Suppressor macrophage treated with lipopolysaccharide for 4 hours (primary cell): ENCODE results near the gene PPTC7.
"Not testable (repeated sequence)": the region's sequence is repeated elsewhere in the genome, so short reads cannot be mapped to it uniquely, and the experiment has no call there.

Experiments used
- DNase-seq: peaks from one replicate; pipeline ENCODE4 v3.0.0-alpha.2; 2020

The PPTC7 gene

GRCh38 chr12:110532644-110533043 is 50.5 kb downstream of the PPTC7 start:
- DNase-seq = no peak

- DNase-seq = no peak
These were observed 51.3 kb downstream of the PPTC7 start for GRCh38 chr12:110531741-110532333.

- DNase-seq = no peak
These were observed 52.6 kb downstream of the PPTC7 start for GRCh38 chr12:110530511-110530910.

- DNase-seq = no peak
These were observed 54.8 kb downstream of the PPTC7 start for GRCh38 chr12:110528277-110528839.

GRCh38 chr12:110520876-110521712 is 62.0 kb downstream of the PPTC7 start:
- not testable (repeated sequence) for DNase-seq

GRCh38 chr12:110518014-110518413 is 65.1 kb downstream of the PPTC7 start:
- DNase-seq = not testable (repeated sequence)

- DNase-seq = no peak
These were observed 66.1 kb downstream of the PPTC7 start for GRCh38 chr12:110516995-110517394.

GRCh38 chr12:110514363-110514762 is 68.8 kb downstream of the PPTC7 start:
- no peak for DNase-seq

- DNase-seq = no peak
These were observed 69.3 kb downstream of the PPTC7 start for GRCh38 chr12:110513842-110514241.

- no peak for DNase-seq
These were observed 75.0 kb downstream of the PPTC7 start for GRCh38 chr12:110508071-110508586.

- DNase-seq = no peak
These were observed 77.8 kb downstream of the PPTC7 start for GRCh38 chr12:110505332-110505731.

- DNase-seq = no peak
These were observed 79.7 kb downstream of the PPTC7 start for GRCh38 chr12:110503432-110503831.

- DNase-seq = peak; percentile 99
These were observed 81.1 kb downstream of the PPTC7 start, which contains the start of the genes RAD9B and VPS29 for GRCh38 chr12:110501752-110502738. Gene RAD9B, plus strand, starts transcription at chr12:110502331. Its CDS starts 7 bp downstream, at chr12:110502338. Gene VPS29, minus strand, starts transcription at chr12:110502111. Its CDS starts 60 bp downstream, at chr12:110502051.

- peak; percentile 69 for DNase-seq
These were observed 81.7 kb downstream of the PPTC7 start for GRCh38 chr12:110501399-110501751.

- DNase-seq = peak; percentile 81
These were observed 84.0 kb downstream of the PPTC7 start for GRCh38 chr12:110498984-110499706.
